Suppressor macrophage treated with lipopolysaccharide for 1 hour (primary cell): ENCODE data around the gene GALNT6.
A peak's percentile ranks its signal among the peaks of the same experiment; 100 is the strongest.
"Not testable (repeated sequence)": the region's sequence is repeated elsewhere in the genome, so short reads cannot be mapped to it uniquely, and the experiment has no call there.

Experiments used
- DNase-seq, 3 donors: peaks; one replicate each; pipeline ENCODE4 v3.0.0-alpha.2; 2020 to 2022

Gene GALNT6

DNA sequence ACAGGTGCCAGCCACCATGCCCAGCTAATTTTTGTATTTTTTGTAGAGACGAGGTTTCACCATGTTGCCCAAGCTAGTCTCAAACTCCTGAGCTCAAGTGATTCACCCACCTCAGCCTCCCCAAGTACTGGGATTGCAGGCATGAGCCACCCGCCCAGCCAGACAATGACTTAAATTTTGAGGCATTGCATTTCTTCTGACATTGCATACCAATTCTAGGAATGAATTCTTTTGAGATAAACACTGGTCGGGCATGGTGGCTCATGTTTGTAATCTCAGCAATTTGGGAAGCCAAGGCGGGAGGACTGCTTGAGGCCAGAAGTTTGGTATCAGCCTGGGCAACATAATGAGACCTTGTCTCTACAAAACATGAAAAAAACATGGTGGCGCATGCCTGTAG lies 42.2 kb downstream of the GALNT6 start:
- DNase-seq, result no peak

DNA sequence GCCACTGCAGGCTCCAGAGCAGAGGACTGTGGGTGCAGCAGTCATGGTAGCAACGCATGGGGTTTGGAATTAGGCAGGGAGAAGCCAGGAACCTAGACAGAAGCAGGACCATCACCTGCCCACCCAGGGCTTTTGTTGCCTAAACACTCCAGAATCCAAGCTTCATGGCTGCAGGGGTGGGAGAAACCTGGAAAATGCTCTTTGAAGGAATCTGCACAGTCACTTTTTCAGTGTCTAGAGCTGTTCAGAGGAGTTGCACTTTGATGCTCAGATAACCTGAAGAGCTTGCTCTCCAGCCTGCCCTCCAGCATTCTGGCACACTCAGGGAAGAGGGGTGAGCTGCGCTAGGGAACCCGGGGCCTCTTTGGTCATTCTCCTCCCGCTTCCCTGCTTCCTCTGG lies 43.1 kb downstream of the GALNT6 start:
- DNase-seq, result no peak

DNA sequence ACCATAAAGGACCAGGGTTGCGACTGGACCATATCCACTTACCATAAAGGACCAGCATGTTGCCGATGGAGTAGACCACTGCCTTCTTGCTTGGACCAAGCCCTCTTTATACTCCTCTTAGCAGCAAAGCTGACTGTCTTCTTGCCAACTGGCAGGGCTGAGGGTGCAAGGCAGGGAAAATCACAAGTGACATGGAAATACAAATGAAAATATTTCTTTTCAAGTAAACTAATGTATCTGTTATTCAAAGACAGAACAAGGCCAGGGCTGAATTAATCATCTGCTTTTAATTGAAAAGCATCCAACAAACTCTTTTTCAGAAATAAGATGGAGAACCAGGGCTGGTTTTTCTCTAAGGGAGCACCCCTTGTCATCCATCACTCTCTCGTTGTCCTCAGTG lies 44.6 kb downstream of the GALNT6 start, which contains the start of gene CELA1:
Gene CELA1, minus strand, starts transcription at position 99 of the 400 bp plus-strand sequence. Its CDS starts 41 bp downstream, at position 58.
- no peak for DNase-seq

DNA sequence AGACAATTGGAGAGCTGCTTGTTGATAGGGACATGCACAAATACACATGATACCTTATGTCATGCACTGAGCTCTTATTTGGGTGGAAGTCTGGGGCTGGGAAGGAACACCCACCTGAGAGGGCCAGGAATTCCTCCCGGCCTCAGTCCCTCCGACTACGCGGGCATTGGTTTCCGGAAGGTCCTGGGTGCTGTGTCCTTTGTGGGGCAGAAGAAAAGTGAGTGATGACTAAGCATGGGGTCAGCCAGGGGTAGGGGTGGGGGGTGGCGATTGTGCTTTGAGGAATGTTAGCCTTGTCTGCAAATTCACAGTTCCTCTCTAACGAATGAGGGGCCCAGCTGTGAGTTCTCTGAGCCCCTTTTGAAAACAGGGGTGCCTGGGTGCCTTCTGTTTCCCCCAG lies 45.5 kb downstream of the GALNT6 start:
- no peak for DNase-seq

DNA sequence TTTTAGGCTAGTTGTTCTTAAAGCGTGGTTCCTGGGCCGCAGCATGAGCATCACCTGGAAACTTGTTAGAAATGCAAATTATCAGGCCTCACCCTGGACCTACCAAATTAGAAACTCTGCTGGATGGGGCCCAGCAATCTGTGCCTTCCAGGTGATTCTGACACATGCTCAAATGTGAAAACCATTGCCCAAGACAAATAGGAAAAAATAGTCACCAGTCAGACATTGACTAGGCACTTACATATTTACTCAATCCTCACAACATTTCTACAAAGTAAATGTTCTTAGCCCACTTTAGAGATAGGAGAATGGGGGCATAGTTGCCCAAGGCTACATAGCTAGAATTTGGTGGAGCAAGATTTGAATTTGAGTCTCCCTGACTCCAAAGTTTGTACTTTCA lies 48.0 kb downstream of the GALNT6 start:
- DNase-seq, result no peak

DNA sequence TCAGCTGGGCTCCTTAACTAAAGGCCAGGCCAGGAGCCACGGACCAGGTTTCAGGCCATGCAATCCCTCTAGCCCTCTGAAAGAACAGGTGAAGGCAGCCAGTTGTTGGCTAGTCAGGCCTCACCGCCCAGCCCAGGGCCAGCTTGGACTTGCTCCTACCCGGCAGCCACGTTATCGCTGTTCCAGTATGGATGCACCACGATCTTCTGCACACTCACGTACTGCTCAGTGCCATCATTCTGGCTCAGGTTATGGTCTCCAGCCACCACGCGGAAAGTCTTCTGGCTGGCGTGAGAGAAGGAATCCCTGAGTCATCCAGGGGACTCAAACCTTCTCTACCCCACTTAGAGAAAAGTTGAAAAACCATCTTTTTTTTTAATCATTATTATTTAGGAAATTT lies 48.8 kb downstream of the GALNT6 start:
- no peak for DNase-seq

DNA sequence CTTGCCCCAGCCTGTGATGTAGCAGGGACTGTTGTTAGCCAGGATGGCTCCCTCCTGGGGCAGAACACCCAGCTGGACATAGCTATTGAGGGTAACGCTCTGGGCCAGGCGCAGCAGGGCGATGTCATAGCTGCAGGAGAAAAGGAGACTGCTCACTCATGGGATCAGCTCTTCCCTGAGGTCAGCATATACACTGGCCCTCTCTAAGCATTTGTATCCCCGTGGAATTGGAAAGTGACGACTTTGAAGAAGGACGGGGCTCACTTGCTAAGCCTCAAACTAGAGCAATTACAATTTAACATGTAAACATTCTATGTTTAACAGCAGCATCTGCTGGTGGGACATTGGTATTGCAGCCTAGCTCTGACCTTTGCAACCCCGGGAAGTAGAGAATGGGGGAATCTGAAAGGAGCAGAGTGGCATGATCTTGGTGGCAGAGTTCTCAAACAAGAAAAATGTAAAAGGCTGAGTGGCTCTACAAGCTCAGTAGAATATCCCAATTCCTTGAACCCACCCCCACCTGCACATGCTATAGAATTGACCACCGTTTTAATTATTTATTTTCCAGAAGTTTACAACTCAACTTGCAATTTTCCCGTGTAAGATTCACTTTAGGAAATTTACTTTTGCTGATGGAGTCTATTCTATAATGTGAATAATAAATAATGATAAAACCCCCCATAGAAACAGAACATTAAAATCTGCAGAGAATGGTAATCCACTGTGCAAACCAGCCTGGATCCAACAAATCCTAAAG lies 49.8 kb downstream of the GALNT6 start:
- peak; percentile 81 to 91 (median 87) for DNase-seq

DNA sequence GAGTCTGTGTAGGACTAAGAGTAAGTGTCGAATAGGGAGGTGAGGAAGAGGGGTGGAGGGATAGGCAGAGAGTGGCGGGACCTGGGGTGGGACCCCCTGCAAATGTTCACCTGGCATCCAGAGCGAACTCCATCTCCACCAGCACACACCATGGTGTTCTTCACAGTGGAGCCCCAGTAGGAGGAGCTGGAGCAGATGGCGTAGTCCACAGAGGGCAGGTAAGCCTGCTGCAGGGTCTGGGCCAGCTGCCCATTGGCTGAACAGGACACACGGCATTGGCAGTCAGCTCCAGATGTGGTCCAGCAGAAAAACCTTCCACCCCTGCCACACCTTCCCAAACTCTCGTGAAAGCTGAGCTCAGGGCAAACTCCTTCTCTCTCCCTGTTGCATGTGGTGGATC lies 51.5 kb downstream of the GALNT6 start:
- DNase-seq, result no peak

DNA sequence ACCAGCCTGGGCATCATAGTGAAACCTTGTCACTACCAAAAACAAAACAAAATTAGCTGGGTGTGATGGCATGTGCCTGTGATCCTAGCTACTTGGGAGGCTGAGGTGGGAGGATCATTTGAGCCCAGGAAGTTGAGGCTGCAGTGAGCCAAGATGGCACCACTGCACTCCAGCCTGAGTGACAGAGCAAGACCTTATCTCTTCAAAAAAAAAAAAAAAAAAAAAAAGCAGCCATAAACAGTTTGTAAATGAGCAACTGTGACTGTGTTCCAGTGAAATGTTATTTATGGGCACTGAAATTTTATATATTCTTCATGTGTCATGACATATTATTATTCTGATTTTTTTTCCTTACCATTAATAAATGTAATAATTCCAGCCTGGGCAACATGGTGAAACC lies 53.9 kb downstream of the GALNT6 start:
- DNase-seq, result not testable (repeated sequence)

DNA sequence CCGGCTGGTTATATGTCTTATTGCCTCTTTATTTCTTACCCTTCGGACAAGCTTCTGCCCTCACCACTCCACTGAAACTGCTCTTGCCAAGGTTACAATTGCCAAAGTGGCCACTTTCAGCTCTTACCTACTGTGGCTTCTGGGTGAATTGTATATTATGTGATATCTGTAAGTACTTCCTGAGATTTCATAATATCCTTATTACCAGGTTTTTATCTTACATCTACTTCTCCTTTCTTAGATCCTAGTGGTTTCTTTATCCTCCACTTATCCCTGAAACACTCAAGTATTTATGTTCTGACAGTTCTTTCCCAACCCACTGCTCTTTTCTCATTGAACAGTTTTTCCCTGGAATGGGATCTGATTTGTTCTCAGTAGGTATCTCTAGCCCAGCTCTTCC lies 55.3 kb downstream of the GALNT6 start:
- DNase-seq, result peak in 2 of 3 donors; percentile 43 to 51

DNA sequence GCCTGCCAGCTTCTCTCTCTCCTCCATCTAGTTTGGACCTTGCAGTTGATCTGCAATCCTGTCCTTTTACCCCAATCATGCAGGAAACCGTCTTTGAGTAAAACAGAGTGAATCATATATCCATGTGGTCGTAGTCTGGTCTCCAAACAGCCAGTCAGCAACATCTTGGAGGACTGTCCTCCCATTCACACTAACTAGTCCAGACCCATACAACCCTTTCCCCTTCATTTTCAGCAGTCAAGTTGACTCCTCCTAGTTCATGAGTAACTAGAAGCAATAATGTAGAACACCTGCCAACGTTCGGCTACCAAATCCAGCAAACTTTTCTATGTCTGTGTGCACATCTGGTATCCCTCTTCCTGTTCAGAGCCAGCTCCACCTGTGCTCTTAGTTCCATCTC lies 56.4 kb downstream of the GALNT6 start:
- DNase-seq, result peak; percentile 38 to 67 (median 59)

DNA sequence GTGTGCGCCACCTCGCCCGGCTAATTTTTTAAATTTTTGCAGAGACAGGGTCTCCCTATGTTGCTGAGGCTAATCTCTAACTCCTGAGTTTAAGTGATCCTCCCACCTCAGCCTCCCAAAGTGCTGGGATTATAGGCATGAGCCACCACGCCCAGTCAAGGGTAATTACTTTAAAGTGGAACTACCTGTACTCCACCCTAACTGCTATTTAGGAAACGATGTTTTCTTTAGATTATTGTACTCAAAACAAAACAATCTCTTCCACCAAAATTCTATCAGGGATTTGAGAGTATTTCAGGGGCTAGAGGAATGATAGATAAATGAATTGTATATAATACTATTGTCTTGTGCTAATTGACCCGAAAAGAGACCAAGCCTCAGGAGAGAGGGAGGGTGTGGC lies 57.7 kb downstream of the GALNT6 start:
- DNase-seq, result no peak

DNA sequence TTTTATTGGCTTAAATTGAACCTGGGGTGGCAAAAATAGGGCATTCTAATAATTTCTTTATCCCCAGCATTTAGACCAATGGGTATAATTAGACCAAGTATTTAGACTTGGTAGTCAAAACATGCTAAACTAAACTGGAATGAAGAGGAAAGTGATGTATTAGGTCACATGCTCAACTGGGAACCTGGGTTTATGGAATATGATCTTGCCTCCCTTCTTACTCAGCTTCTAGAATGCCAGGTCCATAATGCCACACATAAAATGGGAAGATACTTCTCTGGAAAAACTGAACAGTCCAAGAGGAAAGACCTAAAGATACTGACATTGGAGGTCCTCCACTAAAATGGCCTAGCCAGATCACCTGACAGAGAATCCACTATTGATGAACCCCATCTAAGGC lies 61.0 kb downstream of the GALNT6 start:
- no peak for DNase-seq

DNA sequence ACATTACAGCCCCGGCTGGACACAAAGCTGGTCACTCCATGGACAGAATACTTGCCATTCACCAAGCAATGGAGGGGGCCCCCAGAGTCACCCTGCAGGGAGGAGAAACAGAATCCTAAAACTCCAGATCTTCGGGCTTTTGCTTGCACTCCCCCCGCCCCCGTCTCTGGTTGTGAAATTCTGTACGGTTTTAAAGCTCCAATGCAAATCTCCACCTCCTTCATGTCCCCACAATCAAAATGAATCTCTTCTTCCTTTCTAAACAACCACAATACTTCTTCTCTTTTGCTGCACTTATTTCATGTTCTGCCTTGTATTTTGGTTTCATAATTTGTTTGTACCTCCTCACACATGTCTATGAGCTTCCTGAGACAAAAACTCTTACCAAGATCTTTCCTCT lies 61.5 kb downstream of the GALNT6 start:
- DNase-seq, result peak; percentile 79 to 82 (median 80)

DNA sequence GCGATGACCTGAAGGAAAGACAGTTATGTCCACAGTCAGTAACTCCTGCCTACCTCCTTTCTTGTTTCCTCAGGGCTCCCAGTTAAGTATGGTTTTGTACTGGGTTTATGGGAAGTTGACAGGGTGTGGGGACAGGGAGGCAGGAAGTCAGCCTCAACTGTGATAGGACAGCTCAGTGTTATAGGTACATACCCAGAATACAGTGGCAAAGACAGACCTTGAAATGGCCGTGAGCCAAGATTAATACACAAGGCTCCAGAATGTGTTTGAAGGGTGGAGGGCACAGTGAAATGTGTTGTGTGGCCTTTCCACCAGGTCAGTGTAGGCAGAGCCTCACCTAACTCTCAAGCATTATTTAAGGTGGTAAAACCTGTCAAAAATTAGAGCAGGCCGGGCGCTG lies 62.6 kb downstream of the GALNT6 start:
- DNase-seq, result no peak

DNA sequence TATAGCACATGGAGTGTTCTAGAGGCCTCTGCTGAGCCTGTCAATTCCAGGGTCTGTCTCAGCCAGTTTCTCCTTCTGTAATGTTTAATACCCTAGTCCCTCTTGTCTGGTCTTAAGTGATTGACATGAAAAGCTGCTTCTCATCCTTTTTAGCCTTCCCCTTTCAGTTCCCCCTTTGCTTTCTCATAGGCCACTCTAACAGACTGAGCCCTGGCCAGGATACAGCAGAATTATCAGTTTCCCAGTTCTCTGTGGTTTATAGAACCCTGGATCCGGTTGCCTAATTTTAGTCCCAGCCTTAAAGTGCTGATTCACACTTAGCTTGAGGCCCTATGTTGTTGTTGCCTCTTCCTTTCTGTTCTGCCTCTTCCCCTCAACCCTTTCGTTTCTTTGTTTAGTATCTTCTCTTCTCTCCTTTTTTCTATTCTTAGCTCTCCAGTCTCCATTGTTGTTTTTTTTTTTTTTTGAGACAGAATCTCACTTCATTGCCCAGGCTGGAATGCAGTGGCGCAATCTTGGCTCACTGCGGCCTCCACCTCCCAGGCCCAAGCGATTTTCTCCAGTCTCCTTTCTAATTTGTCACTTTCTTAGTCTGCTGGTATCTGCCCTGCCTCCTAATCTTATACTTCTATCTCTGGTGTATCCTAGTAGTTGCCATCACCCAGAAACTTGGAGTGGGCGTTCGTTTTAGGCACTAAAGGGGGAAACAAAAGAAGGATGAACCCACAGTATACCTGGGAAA lies 64.3 kb downstream of the GALNT6 start:
- peak; percentile 78 to 90 (median 89) for DNase-seq

DNA sequence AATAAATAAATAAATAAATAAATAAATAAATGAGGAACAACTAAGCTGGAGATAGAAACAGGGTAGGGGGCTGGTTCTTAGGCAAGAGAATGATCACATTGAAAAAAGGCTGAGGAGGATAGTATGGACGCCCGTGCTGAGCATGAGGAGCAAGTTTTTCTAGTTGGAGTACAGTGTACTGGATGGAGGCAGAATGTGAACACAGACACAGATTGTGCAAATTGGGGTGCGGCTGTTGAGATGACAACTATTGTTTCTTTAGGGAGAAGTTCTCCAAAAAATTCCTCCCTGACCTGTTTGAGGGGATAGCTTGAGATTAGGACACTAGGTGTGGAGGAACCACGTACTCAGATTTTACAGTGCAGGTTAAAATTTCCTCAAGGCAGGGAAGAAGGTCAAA lies 66.3 kb downstream of the GALNT6 start:
- DNase-seq, result peak in 2 of 3 donors; percentile 24 to 27

DNA sequence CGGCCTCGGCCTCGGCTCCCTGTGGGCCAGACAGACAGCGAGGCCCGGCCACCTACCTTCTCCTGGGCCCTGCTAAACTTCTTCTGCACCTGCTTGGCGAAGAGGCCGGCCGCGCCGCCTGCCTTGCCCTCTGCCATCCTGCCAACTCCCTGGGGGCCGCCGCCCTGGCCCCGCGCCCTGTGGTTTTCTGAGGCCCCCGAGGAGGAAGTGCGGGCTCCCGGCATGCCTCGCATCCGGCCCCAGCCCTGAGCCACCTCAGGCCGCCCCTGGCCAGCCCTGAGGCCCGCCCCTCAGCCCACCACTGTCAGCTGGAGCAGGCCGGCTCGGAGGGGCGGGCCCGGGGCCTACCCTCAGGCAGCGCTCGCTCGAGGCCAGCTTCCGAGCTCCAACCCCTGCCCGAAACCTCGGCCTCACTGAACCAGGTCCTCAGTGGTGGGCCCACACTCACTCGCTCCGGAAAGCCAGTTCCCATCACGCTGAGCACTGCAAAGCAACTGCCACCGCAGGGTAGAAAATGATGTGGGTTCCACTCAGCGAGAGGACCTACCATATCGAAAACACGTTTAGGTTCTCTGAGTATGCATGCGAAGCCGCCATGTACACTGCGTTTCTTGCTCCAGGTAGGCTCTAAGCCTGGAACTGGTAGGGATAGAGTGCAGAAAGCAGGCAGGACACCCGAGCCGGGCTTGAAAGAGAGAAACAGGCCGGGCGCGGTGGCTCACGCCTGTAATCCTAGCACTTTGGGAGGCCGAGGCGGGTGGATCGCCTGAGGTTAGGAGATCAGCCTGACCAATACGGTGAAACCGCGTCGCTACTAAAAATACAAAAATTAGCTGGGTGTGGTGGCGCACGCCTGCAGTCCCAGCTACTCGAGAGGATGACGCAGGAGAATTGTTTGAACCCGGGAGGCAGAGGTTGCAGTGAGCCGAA lies 67.0 kb downstream of the GALNT6 start, which contains the start of gene BIN2:
Gene BIN2, minus strand, starts transcription at position 209 of the 930 bp plus-strand sequence. Its CDS starts 72 bp downstream, at position 137.
- peak; percentile 59 to 80 (median 61) for DNase-seq

DNA sequence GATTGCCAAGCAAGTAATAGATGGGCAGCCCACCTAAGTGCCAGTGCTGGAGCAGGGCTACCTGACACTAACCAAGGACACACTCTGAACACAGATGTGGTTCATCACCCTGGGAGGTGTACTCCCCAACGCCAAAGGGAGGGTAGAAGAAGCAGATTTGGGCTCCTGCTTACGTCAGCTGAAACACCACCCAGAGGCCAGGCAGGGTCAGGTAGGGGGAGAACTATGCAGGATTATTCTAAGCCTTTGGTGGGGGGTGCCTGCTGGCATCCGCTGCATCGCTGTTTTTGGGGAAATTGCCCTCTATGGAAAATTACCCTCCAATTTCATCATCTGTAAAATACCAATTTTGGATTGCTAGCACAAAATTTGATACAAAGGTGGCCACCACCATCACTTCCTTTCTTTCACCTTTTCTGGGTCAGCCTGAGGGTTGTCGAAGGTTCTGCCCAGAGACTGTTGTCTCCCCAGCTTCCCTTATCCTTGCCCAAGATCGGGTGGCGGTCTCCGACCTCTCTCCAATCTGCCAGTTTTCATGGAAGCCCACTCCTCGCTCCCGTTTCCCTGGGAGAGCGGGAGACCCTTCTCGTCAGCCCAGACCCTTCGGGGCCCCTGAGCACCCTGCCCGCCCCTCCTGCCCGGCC lies 67.8 kb downstream of the GALNT6 start:
- DNase-seq, result peak in 2 of 3 donors; percentile 19 to 22

DNA sequence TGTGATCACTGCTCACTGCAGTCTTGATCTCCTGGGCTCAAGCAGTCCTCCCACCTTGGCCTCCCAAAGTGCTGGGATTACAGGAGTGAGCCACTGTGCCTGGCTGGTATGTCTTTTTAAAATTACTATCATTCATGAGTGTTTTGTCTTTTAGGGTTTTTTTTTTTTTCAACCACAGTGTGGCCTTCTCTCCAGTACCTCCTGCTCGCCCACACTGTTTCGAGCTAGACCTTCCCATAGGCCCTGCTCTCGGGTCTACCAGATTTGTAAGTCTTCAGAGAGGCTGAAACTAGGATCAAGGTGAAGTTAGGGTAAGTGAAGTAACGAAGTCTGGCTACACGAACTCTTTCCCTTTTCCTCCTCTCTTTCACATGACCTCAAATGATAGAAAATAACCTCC lies 68.8 kb downstream of the GALNT6 start:
- DNase-seq, result peak; percentile 43 to 52 (median 44)

DNA sequence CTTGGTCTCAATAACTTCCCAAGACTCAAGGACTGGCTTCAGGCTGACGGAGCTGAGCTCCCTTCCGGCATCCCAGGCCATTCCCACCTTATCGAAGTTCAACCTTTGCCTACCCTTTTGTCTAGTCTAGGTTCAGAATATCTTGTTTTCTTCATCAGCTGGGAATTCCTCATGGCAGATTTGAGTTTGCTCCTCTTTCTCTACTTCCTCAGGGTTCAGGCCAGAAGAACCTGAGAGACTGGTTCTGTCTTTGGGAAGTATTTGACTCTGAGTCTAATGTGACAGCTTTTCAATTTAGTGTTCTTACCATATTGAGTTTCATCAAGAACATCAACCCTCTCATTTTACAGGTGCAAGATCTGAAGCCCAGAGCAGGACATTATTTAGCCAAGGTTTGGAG lies 69.3 kb downstream of the GALNT6 start:
- no peak for DNase-seq

DNA sequence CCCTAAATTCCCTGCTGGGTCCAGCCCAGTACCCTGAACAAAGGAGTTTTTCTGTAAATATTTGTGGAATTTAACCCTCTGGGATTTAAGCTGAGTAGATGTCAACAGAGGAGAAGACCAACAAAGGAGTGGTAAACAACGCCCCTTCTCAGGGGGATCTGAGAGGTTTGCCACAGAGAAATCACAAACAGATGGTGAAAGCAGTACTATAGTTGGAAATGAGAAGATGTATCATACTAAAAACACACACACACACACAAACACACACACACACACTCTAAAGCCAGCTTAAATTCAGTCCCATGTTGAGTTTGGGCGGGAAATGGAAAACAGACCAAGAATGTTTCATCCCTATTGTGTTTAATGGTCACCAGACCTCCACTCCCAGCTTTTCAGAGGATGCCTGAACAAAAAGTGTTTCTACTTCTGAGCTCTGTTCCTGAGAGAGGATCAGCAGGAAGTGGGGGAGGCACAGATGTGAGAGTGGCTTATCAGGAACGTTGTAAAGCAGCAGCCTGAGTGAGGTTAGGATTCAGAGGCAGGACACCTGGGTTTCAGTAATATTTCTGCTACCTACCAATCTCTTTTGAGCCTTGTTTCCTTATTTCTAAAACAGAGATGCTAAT lies 70.4 kb downstream of the GALNT6 start:
- no peak for DNase-seq
